Measurements from ENCODE around the gene ARL15. TPM values are rescaled to one million over a fixed set of nuclear protein-coding genes. Genes with fewer than 3 reads are reported as not detected.

The ARL15 gene
- total RNA-seq, 1 donor from 2014 or later: 6.0 TPM

DNA sequence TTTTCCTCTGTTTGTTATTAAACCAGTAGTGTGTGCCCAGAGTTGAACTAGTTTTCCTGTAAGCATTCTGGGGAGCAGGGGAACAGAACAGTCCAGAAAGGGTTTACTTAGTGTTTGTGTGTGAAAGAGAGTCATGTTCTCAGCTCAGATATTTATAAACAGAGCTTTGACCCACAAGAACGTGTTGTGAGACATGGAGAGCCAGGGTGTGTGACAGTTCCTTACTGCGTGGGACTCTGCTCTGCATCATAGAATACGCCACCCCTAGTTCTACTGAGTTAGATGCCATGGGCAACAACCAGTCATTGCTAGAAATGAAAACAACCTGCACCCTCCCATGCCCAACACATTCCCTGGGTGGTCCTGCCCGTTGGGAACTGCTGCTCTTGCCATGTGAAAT is 419.2 kb downstream of the ARL15 start:
- no peaks in the 10 kb centered on the region for H3K27me3 Mint-ChIP-seq (ENCODE audit: low read depth)
- no peaks in the 10 kb centered on the region for H3K9me3 Mint-ChIP-seq
- no peaks in the 10 kb centered on the region for H3K4me1 Mint-ChIP-seq (ENCODE audit: low read depth)
- H3K27ac Mint-ChIP-seq: no peak overlapping the region
- intact Hi-C loops (cut with micrococcal nuclease): no loop called here
- H3K36me3 Mint-ChIP-seq (ENCODE audit: low read depth): no peaks in the 10 kb centered on the region
- DNase-seq (ENCODE audit: low spot score): no peak
- no peak overlapping the region for H3K4me3 Mint-ChIP-seq (ENCODE audit: low read depth)

DNA sequence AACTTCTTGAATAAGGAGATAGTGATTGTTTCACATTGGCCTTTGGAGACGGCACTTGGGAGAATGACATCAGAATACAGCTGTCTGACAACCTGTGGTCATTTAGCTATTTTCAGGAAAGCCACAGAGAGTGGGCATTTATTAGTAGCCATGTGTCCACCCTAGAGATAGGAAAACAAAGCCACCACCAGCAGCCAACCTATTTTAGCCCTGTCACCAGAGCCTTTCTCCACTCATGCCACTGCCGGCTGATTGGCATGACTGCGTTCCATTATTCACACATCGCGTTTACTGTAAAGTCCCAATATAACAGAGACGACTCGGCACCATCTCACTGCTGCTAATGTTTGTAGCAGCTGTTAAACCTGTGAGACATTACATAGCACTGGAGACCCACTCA is 419.9 kb downstream of the ARL15 start:
- no peaks in the 10 kb centered on the region for H3K36me3 Mint-ChIP-seq (ENCODE audit: low read depth)
- no peak for DNase-seq (ENCODE audit: low spot score)
- no peak overlapping the region for H3K27ac Mint-ChIP-seq
- intact Hi-C loops (cut with micrococcal nuclease): no loop called here
- no peaks in the 10 kb centered on the region for H3K4me1 Mint-ChIP-seq (ENCODE audit: low read depth)
- H3K9me3 Mint-ChIP-seq: no peaks in the 10 kb centered on the region
- no peaks in the 10 kb centered on the region for H3K27me3 Mint-ChIP-seq (ENCODE audit: low read depth)
- no peak overlapping the region for H3K4me3 Mint-ChIP-seq (ENCODE audit: low read depth)

DNA sequence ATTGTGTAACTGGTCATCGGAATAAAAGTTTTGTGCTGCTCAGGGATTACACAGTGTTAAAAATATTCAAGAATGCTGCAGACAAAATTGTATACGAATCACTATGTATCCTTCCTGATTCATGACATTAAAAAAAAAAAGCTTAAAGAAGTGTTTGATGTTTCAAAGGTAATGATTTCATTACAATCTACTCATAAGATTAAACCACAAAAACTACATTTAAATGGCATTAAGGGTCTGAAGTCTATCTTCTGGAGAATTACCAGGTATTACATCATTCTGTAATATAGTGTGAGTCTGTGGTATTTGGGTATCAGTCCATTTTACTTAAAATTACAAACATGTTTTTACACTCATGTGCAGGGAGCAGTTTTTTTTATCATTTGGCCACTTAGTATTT is 425.5 kb downstream of the ARL15 start:
- Mint-ChIP-seq H3K4me3 (ENCODE audit: low read depth) (no peak overlapping the region), H3K27me3 (ENCODE audit: low read depth) (no peaks in the 10 kb centered on the region), H3K27ac (no peak overlapping the region), H3K9me3 (no peaks in the 10 kb centered on the region), H3K4me1 (ENCODE audit: low read depth) (peaks cover 2% of the 10 kb centered on the region), H3K36me3 (ENCODE audit: low read depth) (no peaks in the 10 kb centered on the region)
- DNase-seq (ENCODE audit: low spot score): no peak
- intact Hi-C loops (cut with micrococcal nuclease): no loop called here

DNA sequence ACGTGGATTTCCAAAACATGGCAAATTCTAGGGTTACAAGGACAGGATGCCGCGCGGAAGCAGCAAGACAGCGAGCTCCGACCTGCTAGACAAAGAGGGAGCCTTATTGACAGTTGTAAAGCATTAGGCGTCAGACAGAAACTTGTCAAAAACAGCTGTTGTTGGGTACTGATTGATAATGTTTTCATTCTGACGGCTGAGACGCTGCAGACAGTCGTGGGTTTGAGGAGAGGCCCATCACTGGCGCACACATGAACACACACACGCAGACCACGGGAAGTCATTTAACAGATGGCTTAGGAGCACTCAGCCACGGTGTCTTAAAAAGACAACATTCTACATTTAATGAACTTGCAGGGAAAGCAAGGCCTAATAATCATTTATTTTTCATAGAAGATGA is 426.0 kb downstream of the ARL15 start:
- no peak overlapping the region for H3K4me3 Mint-ChIP-seq (ENCODE audit: low read depth)

DNA sequence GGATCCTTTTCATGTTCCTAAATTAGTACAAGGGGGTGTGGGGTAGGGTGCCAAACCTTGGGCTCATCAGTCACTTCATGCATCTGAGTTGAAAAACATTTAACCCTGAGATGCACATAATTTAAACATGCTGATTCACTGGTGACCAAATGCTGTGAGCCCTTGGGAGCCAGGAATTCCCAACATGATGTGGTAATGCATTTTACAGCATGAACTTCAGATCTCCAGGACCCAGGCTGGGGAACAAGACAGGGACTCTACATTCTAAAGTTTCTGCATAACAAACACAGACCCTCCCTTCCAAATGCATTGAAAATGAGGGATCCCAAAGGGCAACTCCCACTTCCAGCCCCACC is 427.7 kb downstream of the ARL15 start:
- Mint-ChIP-seq H3K27ac (no peak overlapping the region), H3K27me3 (ENCODE audit: low read depth) (no peaks in the 10 kb centered on the region), H3K36me3 (ENCODE audit: low read depth) (no peaks in the 10 kb centered on the region), H3K4me3 (ENCODE audit: low read depth) (no peak overlapping the region), H3K4me1 (ENCODE audit: low read depth) (peaks cover 2% of the 10 kb centered on the region), H3K9me3 (no peaks in the 10 kb centered on the region)
- no peak for DNase-seq (ENCODE audit: low spot score)
- intact Hi-C loops (cut with micrococcal nuclease): no loop called here

More for the DNA sequence above, 426.0 kb downstream of the ARL15 start:
- no peak overlapping the region for H3K27ac Mint-ChIP-seq
- no peaks in the 10 kb centered on the region for H3K9me3 Mint-ChIP-seq
- no peak for DNase-seq (ENCODE audit: low spot score)
- no peaks in the 10 kb centered on the region for H3K36me3 Mint-ChIP-seq (ENCODE audit: low read depth)
- no peaks in the 10 kb centered on the region for H3K27me3 Mint-ChIP-seq (ENCODE audit: low read depth)
- peaks cover 2% of the 10 kb centered on the region for H3K4me1 Mint-ChIP-seq (ENCODE audit: low read depth)
- intact Hi-C loops (cut with micrococcal nuclease): no loop called here

DNA sequence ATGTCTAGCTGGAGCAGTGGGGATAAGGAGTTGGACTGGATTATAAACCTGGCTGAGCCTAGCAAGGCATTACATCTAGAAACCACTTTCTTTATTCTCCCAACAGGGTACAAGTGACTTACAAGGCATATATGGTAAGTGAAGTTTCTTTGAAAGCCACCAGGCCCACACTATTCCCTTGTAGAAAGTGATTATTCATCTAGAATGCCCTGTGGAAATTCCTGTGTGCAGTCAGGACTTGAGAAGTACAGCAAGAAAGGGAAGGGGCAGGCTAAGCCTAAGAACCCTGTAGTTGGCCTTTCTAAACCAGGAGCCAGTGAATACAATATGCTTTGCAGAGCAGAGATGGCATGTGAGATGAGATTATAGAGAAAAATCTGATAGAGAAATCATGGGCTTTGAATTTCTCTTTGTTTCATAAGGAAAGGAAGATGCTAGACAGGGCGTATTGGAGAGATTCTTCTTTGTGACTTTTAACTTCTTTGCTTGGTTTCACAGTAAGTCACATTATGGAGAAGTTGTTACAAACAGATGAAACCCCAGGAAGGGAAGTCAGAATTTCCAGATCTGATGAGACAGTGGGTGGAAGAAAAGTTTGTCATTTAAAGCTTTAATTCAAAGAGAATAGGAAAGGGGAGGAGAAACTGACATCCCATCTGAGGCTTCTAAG is 428.2 kb downstream of the ARL15 start:
- peaks cover 2% of the 10 kb centered on the region for H3K4me1 Mint-ChIP-seq (ENCODE audit: low read depth)
- no peak overlapping the region for H3K4me3 Mint-ChIP-seq (ENCODE audit: low read depth)
- no peak overlapping the region for H3K27ac Mint-ChIP-seq
- no peak for DNase-seq (ENCODE audit: low spot score)
- H3K9me3 Mint-ChIP-seq: no peaks in the 10 kb centered on the region
- no peaks in the 10 kb centered on the region for H3K27me3 Mint-ChIP-seq (ENCODE audit: low read depth)
- H3K36me3 Mint-ChIP-seq (ENCODE audit: low read depth): no peaks in the 10 kb centered on the region
- intact Hi-C loops (cut with micrococcal nuclease): no loop called here

DNA sequence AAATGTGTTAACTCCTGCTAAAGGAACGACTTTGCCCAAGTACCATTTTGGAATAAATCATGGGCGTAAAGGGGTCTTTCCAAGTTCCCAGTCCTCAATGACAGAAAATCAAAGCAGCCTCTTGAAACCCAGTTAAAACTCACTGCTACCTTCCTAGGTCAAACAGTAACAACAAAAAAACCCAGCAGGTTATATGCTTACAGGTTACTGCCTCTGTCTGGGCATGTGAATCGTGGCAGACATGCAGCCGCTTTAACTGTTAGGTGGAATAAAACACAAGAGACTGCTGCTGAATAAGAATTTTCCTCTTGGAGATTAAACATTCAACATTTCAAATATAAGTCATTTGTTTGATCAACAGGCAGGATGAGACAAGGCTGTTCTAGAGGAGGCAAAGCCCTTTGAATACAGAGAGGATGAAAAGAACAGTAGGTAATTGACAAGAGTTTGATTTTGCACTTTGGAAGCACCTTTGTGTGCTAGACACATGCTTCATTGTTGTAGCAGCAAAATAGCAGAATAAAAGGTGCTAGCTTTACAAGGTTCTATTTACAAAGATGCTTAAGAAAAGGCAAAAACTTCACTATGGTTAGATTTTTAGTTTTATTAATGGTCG is 430.6 kb downstream of the ARL15 start:
- no peak overlapping the region for H3K27ac Mint-ChIP-seq
- intact Hi-C loops (cut with micrococcal nuclease): no loop called here
- DNase-seq (ENCODE audit: low spot score): no peak
- no peaks in the 10 kb centered on the region for H3K9me3 Mint-ChIP-seq
- H3K4me3 Mint-ChIP-seq (ENCODE audit: low read depth): no peak overlapping the region
- H3K4me1 Mint-ChIP-seq (ENCODE audit: low read depth): peaks cover under 1% of the 10 kb centered on the region
- no peaks in the 10 kb centered on the region for H3K27me3 Mint-ChIP-seq (ENCODE audit: low read depth)
- H3K36me3 Mint-ChIP-seq (ENCODE audit: low read depth): no peaks in the 10 kb centered on the region

DNA sequence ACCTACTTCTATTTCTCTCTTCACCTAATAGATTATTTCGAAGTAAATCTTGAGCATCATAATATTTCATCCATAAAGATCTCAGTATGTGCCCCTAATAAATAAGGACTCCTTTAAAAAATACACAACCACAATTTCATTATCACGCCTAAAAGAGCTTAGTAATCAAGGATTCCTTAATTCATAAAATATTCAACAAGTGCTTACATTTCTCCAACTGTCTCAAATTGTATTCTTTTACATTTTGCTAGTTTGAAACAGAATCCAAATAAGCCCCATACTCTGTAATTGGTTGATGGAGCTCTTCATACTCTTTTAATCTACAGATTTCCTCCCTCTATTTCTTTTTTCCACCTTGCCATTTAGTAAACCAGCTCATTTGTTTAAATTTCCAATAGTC is 432.4 kb downstream of the ARL15 start:
- Mint-ChIP-seq H3K4me1 (ENCODE audit: low read depth) (no peaks in the 10 kb centered on the region), H3K27me3 (ENCODE audit: low read depth) (no peaks in the 10 kb centered on the region), H3K9me3 (no peaks in the 10 kb centered on the region), H3K36me3 (ENCODE audit: low read depth) (no peaks in the 10 kb centered on the region), H3K27ac (no peak overlapping the region), H3K4me3 (ENCODE audit: low read depth) (no peak overlapping the region)
- DNase-seq (ENCODE audit: low spot score): no peak
- intact Hi-C loops (cut with micrococcal nuclease): no loop called here

DNA sequence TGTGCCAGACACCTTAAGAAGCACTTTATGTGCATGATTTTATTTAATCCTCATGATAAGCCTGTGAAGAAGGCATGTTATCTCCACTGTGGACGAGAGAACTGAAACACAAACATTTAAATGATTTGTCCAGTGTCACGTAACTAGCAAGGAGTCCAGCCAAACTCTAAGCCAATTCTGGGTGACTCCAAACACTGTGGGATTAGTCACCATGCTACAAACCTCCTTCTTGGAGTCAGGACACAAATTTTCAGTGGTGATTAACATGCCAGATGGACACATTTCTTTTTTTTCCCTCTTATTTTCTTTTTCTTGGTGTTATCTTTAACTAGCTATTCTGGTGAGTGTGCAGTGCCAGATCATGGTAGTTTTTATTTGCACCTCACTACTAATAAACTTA is 433.1 kb downstream of the ARL15 start:
- no peak for DNase-seq (ENCODE audit: low spot score)
- H3K4me3 Mint-ChIP-seq (ENCODE audit: low read depth): no peak overlapping the region
- intact Hi-C loops (cut with micrococcal nuclease): no loop called here

DNA sequence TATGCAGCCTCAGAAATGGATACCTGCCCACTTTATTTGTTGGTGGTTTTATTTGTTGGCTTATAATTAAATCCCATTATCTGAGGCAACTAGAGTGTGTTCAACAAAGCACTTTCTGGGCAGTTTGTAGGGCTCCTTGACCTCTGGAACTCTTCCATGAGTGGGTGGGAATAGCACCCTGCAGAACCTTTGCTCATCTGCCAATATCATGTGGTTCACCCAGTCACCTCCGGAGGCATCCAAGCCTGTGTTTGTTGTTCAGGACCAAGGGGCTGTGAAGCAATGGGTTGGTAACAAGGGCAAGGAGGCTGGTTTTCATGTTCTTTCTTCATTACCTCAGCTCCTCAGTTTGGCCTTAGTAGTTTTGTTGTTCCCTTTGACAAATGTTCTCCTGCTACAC is 436.0 kb downstream of the ARL15 start:
- no peaks in the 10 kb centered on the region for H3K4me1 Mint-ChIP-seq (ENCODE audit: low read depth)
- H3K9me3 Mint-ChIP-seq: no peaks in the 10 kb centered on the region
- H3K4me3 Mint-ChIP-seq (ENCODE audit: low read depth): no peak overlapping the region
- intact Hi-C loops (cut with micrococcal nuclease): no loop called here
- H3K27me3 Mint-ChIP-seq (ENCODE audit: low read depth): no peaks in the 10 kb centered on the region
- DNase-seq (ENCODE audit: low spot score): no peak
- H3K36me3 Mint-ChIP-seq (ENCODE audit: low read depth): no peaks in the 10 kb centered on the region
- H3K27ac Mint-ChIP-seq: no peak overlapping the region

More for the DNA sequence above, 433.1 kb downstream of the ARL15 start:
- H3K9me3 Mint-ChIP-seq: no peaks in the 10 kb centered on the region
- no peaks in the 10 kb centered on the region for H3K36me3 Mint-ChIP-seq (ENCODE audit: low read depth)
- H3K27ac Mint-ChIP-seq: no peak overlapping the region
- H3K4me1 Mint-ChIP-seq (ENCODE audit: low read depth): no peaks in the 10 kb centered on the region
- H3K27me3 Mint-ChIP-seq (ENCODE audit: low read depth): no peaks in the 10 kb centered on the region

DNA sequence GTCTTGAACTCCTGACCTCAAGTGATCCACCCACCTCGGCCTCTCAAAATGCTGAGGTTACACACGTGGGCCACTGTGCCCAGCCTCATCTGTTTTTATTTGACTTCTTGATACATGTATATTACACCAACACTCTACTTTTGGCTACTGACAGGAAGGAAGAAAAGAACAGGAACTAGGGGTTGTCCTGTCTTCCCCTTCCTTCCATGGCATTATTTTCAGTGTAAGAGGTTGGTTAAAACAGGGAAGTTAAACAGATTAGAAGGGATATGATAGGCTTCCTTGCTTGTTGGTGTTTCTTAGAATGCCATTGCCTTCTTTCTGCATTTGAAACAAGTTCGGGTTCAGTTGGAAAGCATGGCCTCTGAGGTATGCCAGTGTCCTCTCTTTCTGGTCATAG is 437.1 kb downstream of the ARL15 start:
- Mint-ChIP-seq H3K27me3 (ENCODE audit: low read depth) (no peaks in the 10 kb centered on the region), H3K4me1 (ENCODE audit: low read depth) (no peaks in the 10 kb centered on the region), H3K9me3 (no peaks in the 10 kb centered on the region), H3K36me3 (ENCODE audit: low read depth) (no peaks in the 10 kb centered on the region), H3K27ac (no peak overlapping the region), H3K4me3 (ENCODE audit: low read depth) (no peak overlapping the region)
- DNase-seq (ENCODE audit: low spot score): no peak
- intact Hi-C loops (cut with micrococcal nuclease): no loop called here

DNA sequence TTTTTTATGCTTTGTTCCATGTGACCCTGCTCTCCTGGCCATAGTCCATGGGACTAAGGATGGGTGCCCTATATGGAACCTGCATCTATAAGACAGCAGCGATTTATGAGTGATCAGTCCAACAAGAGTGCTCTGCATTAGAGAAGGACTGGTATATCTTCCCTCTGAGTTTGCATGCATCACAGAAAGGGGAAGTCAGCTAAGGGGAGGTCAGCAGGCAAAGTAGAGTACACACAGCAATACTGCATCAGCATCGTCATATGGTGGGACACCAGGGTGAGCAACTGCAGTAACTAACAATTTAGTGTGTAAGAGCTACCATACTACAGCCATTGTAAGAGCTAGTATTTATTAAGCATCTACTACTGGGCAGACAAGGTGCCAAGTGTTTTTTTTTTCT is 438.6 kb downstream of the ARL15 start:
- H3K9me3 Mint-ChIP-seq: no peaks in the 10 kb centered on the region
- no peak for DNase-seq (ENCODE audit: low spot score)
- no peak overlapping the region for H3K27ac Mint-ChIP-seq
- H3K36me3 Mint-ChIP-seq (ENCODE audit: low read depth): no peaks in the 10 kb centered on the region
- H3K4me1 Mint-ChIP-seq (ENCODE audit: low read depth): no peaks in the 10 kb centered on the region
- intact Hi-C loops (cut with micrococcal nuclease): no loop called here
- no peak overlapping the region for H3K4me3 Mint-ChIP-seq (ENCODE audit: low read depth)
- no peaks in the 10 kb centered on the region for H3K27me3 Mint-ChIP-seq (ENCODE audit: low read depth)

DNA sequence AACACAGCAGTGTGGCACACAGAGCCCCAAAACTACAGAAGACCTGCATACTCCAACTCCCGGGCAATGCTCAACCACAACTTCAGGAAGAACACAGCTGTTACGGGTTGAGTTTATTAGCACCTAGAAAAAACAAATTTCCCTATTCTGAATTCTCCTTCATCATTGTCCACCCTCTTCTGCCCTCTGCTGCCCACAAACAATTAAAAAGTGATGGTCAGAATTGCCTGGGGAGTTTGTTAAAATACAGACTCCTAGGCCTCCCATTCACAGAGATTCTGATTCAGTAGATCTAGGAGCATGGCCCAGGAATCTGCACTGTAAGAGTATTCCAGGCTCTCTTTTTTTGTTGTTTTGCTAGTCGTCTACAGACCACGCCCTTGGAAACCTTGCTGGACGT is 439.3 kb downstream of the ARL15 start:
- no peak for DNase-seq (ENCODE audit: low spot score)
- Mint-ChIP-seq H3K4me3 (ENCODE audit: low read depth) (no peak overlapping the region), H3K9me3 (no peaks in the 10 kb centered on the region), H3K4me1 (ENCODE audit: low read depth) (no peaks in the 10 kb centered on the region), H3K36me3 (ENCODE audit: low read depth) (no peaks in the 10 kb centered on the region), H3K27me3 (ENCODE audit: low read depth) (no peaks in the 10 kb centered on the region), H3K27ac (no peak overlapping the region)
- intact Hi-C loops (cut with micrococcal nuclease): no loop called here

All from activated T-helper 2 cell treated with anti-CD3 and anti-CD28 coated beads, Interferon-gamma antibody, Interleukin-2, Interleukin-4, amounts not matched to agents 10 μg/mL and 5 μg/mL and 100 μg/mL, durations not matched to agents 14 hours and 24 hours and 36 hours (primary cell).